Measurements from ENCODE around the gene AKR7A3. TPM values are rescaled to one million over a fixed set of nuclear protein-coding genes. Genes with fewer than 3 reads are reported as not detected.
"Not testable (repeated sequence)": the region's sequence is repeated elsewhere in the genome, so short reads cannot be mapped to it uniquely, and the experiment has no call there.

Gene AKR7A3
- total RNA-seq (2014; rRNA removed; shearing (Covaris generic)) (0.11 and 0.51 TPM in 2 replicates), polyA plus RNA-seq (2016; fragmentation: Nextera tagmentation; extraction: Ambion mirVana) (0.18 and 0.24 TPM in 2 replicates)

- Histone ChIP-seq H2AFZ (peak within 1 kb of the TSS; percentile 82), H3K9ac (peak within 1 kb of the TSS; percentile 29; the same call in 1 of the 2 replicates), H3K4me2 (ENCODE audit: unreplicated experiment) (peak within 1 kb of the TSS; percentile 91), H3K4me3 (peak within 1 kb of the TSS; percentile 74)
- H3K79me2 ChIP-seq (ENCODE audit: insufficient read depth); H3K27me3 ChIP-seq (replicated peaks; ENCODE audit: insufficient read depth); H3K27ac ChIP-seq; H4K20me1 ChIP-seq (ENCODE audit: insufficient read depth); H3K9me2 ChIP-seq (ENCODE audit: insufficient read depth); H3K9me3 ChIP-seq (ENCODE audit: low read depth); H3K4me1 ChIP-seq (ENCODE audit: insufficient read depth); H3K36me3 ChIP-seq (ENCODE audit: low read depth); H3F3A ChIP-seq (ENCODE audit: insufficient read depth); in situ Hi-C loops (cut with MboI): not testable (repeated sequence)
- WGBS, 2 experiments (ENCODE audit: low coverage in 1 of 2, low lambda C conversion rate in 2 of 2, missing lambda C conversion rate in 2 of 2) = 8 to 23% methylated on average over 26 to 41 of the region's 82 CpGs
- DNase-seq = peak; percentile 79
Observed at GRCh38 chr1:19288324-19289241, at the start of gene AKR7A3. Gene AKR7A3, minus strand, starts transcription at chr1:19288770. Its CDS starts 61 bp downstream, at chr1:19288709.

DNA sequence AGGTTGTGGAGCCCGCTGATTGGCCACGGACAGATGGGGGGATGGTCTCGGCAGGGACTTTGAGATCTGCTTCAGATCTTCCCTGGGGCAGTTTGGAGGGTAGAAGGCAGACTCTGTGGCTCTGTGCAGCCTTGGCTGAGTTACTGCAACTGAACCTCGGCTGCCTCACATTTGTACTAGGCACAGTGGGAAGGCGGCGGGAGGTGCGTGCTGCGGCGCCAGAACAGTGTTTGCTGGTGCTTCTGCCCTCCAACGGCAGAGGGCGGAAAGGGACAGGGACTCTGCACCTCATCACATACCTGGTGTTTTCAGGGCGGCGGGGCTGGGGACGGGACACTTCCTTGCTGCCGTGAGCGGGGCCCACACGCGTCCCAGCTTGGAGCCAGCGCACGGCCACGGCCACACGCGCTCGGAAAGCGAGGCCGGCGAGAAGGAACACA lies 49.8 kb upstream of the AKR7A3 start:
- H4K20me1 ChIP-seq (ENCODE audit: insufficient read depth) = no peaks in the 10 kb centered on the region
- peaks cover 7% of the 10 kb centered on the region for H3F3A ChIP-seq (ENCODE audit: insufficient read depth)
- no peaks in the 10 kb centered on the region for H3K9me2 ChIP-seq (ENCODE audit: insufficient read depth)
- no peaks in the 10 kb centered on the region for H3K9me3 ChIP-seq (ENCODE audit: low read depth)
- in situ Hi-C loops (cut with MboI) = no loop called here
- H3K79me2 ChIP-seq (ENCODE audit: insufficient read depth) = no peaks in the 10 kb centered on the region
- no peak for TF ChIP-seq EZH2phosphoT487 (IDR thresholded peaks at IDR 0.05; ENCODE audit: insufficient read depth, low read depth)
- TF ChIP-seq EZH2 (IDR thresholded peaks at IDR 0.05; ENCODE audit: insufficient read depth, poor library complexity, severe bottlenecking) = no peak
- H3K4me3 ChIP-seq = no peak overlapping the region
- WGBS, 2 experiments (ENCODE audit: low coverage in 1 of 2, low lambda C conversion rate in 2 of 2, missing lambda C conversion rate in 2 of 2) = 91% methylated on average over 27 of the region's 27 CpGs
- H3K9ac ChIP-seq = no peak overlapping the region
- H3K4me1 ChIP-seq (ENCODE audit: insufficient read depth) = no peaks in the 10 kb centered on the region
- H3K27me3 ChIP-seq (replicated peaks; ENCODE audit: insufficient read depth) = no peaks in the 10 kb centered on the region
- H3K27ac ChIP-seq = no peak overlapping the region
- DNase-seq = no peak
- H3K4me2 ChIP-seq (ENCODE audit: unreplicated experiment) = no peak overlapping the region
- H2AFZ ChIP-seq = no peak overlapping the region
- H3K36me3 ChIP-seq (ENCODE audit: low read depth) = peaks cover 7% of the 10 kb centered on the region; the same call in 1 of the 2 replicates

DNA sequence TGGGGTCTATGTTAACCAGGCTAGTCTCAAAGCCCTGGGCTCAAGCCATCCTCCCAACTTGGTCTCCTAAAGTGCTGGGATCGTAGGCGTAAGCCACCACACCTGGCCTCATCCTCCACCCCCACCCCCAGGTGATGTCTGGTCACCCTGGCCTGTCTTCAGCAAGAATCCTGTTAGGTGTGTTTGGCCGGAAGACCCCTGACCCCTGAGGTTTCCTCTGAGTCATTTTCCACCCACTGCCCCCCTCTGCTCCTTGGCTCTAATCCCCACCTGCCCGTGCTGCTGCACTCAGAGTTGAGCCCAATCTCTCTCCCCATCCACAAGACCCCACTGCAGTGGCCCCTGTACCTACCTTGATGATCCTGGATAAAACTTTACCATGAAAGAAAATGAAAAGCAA lies 48.7 kb upstream of the AKR7A3 start:
- peaks cover 7% of the 10 kb centered on the region for H3F3A ChIP-seq (ENCODE audit: insufficient read depth)
- H3K27ac ChIP-seq = no peak overlapping the region
- in situ Hi-C loops (cut with MboI) = no loop called here
- no peaks in the 10 kb centered on the region for H3K9me2 ChIP-seq (ENCODE audit: insufficient read depth)
- H3K27me3 ChIP-seq (replicated peaks; ENCODE audit: insufficient read depth) = no peaks in the 10 kb centered on the region
- H3K4me1 ChIP-seq (ENCODE audit: insufficient read depth) = no peaks in the 10 kb centered on the region
- no peak for DNase-seq
- H4K20me1 ChIP-seq (ENCODE audit: insufficient read depth) = no peaks in the 10 kb centered on the region
- 87 to 88% methylated on average over 4 of the region's 4 CpGs for WGBS, 2 experiments (ENCODE audit: low coverage in 1 of 2, low lambda C conversion rate in 2 of 2, missing lambda C conversion rate in 2 of 2)
- H3K9ac ChIP-seq = no peak overlapping the region
- H3K36me3 ChIP-seq (ENCODE audit: low read depth) = peaks cover 7% of the 10 kb centered on the region; the same call in 1 of the 2 replicates
- H2AFZ ChIP-seq = no peak overlapping the region
- H3K4me3 ChIP-seq = no peak overlapping the region
- TF ChIP-seq EZH2phosphoT487 (IDR thresholded peaks at IDR 0.05; ENCODE audit: insufficient read depth, low read depth) (no peak), EZH2 (IDR thresholded peaks at IDR 0.05; ENCODE audit: insufficient read depth, poor library complexity, severe bottlenecking) (no peak)
- no peaks in the 10 kb centered on the region for H3K79me2 ChIP-seq (ENCODE audit: insufficient read depth)
- no peaks in the 10 kb centered on the region for H3K9me3 ChIP-seq (ENCODE audit: low read depth)
- no peak overlapping the region for H3K4me2 ChIP-seq (ENCODE audit: unreplicated experiment)

DNA sequence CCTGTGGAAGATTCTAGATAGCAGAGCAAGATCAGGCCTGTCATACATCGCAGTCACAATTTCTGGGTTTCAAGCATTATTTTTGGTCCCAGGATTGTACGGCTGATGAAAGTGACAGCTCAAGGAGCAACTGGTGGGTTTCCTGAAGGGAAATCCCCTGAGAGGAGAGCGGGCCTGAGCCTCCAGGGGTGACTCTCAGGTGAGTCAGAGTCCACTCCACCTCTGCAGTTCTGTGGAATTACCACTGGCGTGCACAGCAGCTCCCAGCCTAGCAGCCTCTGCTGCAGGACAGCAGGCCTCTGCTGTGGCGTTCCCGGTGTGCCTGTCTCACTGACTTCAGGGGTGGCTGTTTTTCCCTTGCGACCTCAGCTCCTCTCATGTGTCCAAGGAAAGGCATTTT lies 48.0 kb upstream of the AKR7A3 start:
- Histone ChIP-seq H2AFZ (no peak overlapping the region), H3F3A (ENCODE audit: insufficient read depth) (peaks cover 7% of the 10 kb centered on the region), H3K79me2 (ENCODE audit: insufficient read depth) (no peaks in the 10 kb centered on the region), H4K20me1 (ENCODE audit: insufficient read depth) (no peaks in the 10 kb centered on the region), H3K9ac (no peak overlapping the region), H3K4me1 (ENCODE audit: insufficient read depth) (no peaks in the 10 kb centered on the region), H3K4me2 (ENCODE audit: unreplicated experiment) (no peak overlapping the region), H3K27ac (no peak overlapping the region), H3K36me3 (ENCODE audit: low read depth) (peaks cover 7% of the 10 kb centered on the region; the same call in 1 of the 2 replicates), H3K27me3 (replicated peaks; ENCODE audit: insufficient read depth) (no peaks in the 10 kb centered on the region), H3K9me2 (ENCODE audit: insufficient read depth) (no peaks in the 10 kb centered on the region), H3K4me3 (no peak overlapping the region), H3K9me3 (ENCODE audit: low read depth) (no peaks in the 10 kb centered on the region)
- in situ Hi-C loops (cut with MboI) = no loop called here
- peak; percentile 70 for DNase-seq
- no peak for TF ChIP-seq EZH2 (IDR thresholded peaks at IDR 0.05; ENCODE audit: insufficient read depth, poor library complexity, severe bottlenecking)
- no peak for TF ChIP-seq EZH2phosphoT487 (IDR thresholded peaks at IDR 0.05; ENCODE audit: insufficient read depth, low read depth)
- WGBS, 2 experiments (ENCODE audit: low coverage in 1 of 2, low lambda C conversion rate in 2 of 2, missing lambda C conversion rate in 2 of 2) = 81 to 86% methylated on average over 7 of the region's 7 CpGs
